CD4-positive, alpha-beta memory T cell (primary cell): ENCODE data around the gene RUBCN. TPM values are rescaled to one million over a fixed set of nuclear protein-coding genes. Genes with fewer than 3 reads are reported as not detected.

Experiments
- CTCF ChIA-PET: fragments of 350-600 bp; sonication (Branson Sonifier 250); formaldehyde crosslinking; loops from one replicate; lab custom pipeline; 2021; ENCODE audit warnings: inconsistent platforms; ENCODE audit not compliant: partially characterized antibody; lab: Charles Lee
- POLR2A ChIA-PET: fragments of 350-600 bp; sonication (Branson Sonifier 250); formaldehyde crosslinking; loops from one replicate; lab custom pipeline; 2021; ENCODE audit not compliant: partially characterized antibody; lab: Charles Lee
- DNase-seq, 5 donors: peaks; one replicate each; pipeline versions ENCODE4 v3.0.0 to v3.0.0-alpha.2; 2020 to 2022; ENCODE audit warnings: mixed read lengths in 1 of 5
- H3K27ac ChIP-seq: one replicate; pipeline ENCODE4 v1.7.0; 2013; ENCODE audit warnings: low read depth, low read length
- H3K27me3 ChIP-seq: 2 replicates; pipeline ENCODE4 v1.7.0; 2013; ENCODE audit warnings: mild to moderate bottlenecking, low read length, moderate library complexity; ENCODE audit not compliant: insufficient read depth
- H3K36me3 ChIP-seq: 2 replicates; pipeline ENCODE4 v1.7.0; 2013; ENCODE audit warnings: mild to moderate bottlenecking, low read length, moderate library complexity; ENCODE audit not compliant: insufficient read depth
- H3K4me1 ChIP-seq: 2 replicates; pipeline ENCODE4 v1.7.0; 2013; ENCODE audit warnings: mild to moderate bottlenecking, low read length, moderate library complexity; ENCODE audit not compliant: insufficient read depth
- H3K4me3 ChIP-seq, 2 donors: one replicate each; pipeline ENCODE4 v1.7.0; 2013; ENCODE audit warnings: low read length in 2 of 2, mild to moderate bottlenecking in 1 of 2
- H3K9me3 ChIP-seq, 2 donors: one replicate each; pipeline ENCODE4 v1.7.0; 2013; ENCODE audit warnings: low read length in 2 of 2, control low read depth in 1 of 2; ENCODE audit not compliant: control insufficient read depth in 1 of 2
- H3K27ac Mint-ChIP-seq, 7 donors: one replicate each; pipeline ENCODE4 v1.8.0; 2020 to 2021; ENCODE audit warnings: mixed read lengths in 7 of 7, mild to moderate bottlenecking in 6 of 7, inconsistent platforms in 3 of 7, moderate library complexity in 3 of 7
- H3K27me3 Mint-ChIP-seq, 2 donors: one replicate each; pipeline ENCODE4 v1.8.0; 2020 to 2021; ENCODE audit warnings: mixed read lengths in 2 of 2
- H3K36me3 Mint-ChIP-seq, 2 donors: one replicate each; pipeline ENCODE4 v1.8.0; 2020 to 2021; ENCODE audit warnings: mixed read lengths in 2 of 2, inconsistent platforms in 1 of 2, mild to moderate bottlenecking in 1 of 2
- H3K4me1 Mint-ChIP-seq, 4 donors: one replicate each; pipeline ENCODE4 v1.8.0; 2020 to 2021; ENCODE audit warnings: mixed read lengths in 4 of 4, mild to moderate bottlenecking in 1 of 4
- H3K4me3 Mint-ChIP-seq, 8 donors: one replicate each; pipeline ENCODE4 v1.8.0; 2020 to 2021; ENCODE audit warnings: mixed read lengths in 8 of 8, mild to moderate bottlenecking in 7 of 8, moderate library complexity in 6 of 8, inconsistent platforms in 3 of 8
- H3K9me3 Mint-ChIP-seq, 8 donors: one replicate each; pipeline ENCODE4 v1.8.0; 2020 to 2021; ENCODE audit warnings: mixed read lengths in 8 of 8, mild to moderate bottlenecking in 5 of 8, inconsistent platforms in 3 of 8, moderate library complexity in 1 of 8
- intact Hi-C: fragments of 100-400 bp; cut with micrococcal nuclease; formaldehyde crosslinking; loops from one replicate; pipeline ENCODE4 v1.15.1; 2023
- polyA plus RNA-seq, 2 donors: library from polyadenylated mRNA; unstranded; fragments of 300-500 nt; fragmentation: Illumina TruSeq; gene quantifications; one replicate each; pipeline ENCODE4 v1.2.3, GENCODE V29; 2021
- total RNA-seq, 2 experiments: library from RNA; stranded (reverse); gene quantifications; one replicate each; pipeline ENCODE4 v1.2.3, GENCODE V29; 2021

Gene RUBCN
- total and polyA plus RNA-seq, 4 experiments from 2014 or later, result 13.2 to 69.6 (median 45.2) TPM

- H3K9me3 Mint-ChIP-seq, result peaks cover 0 to 3% (median 0%) of the 10 kb centered on the region in 8 donors
- DNase-seq, result no peak
- no peaks in the 10 kb centered on the region for H3K27me3 Mint-ChIP-seq
- Histone ChIP-seq H3K4me3 (no peak overlapping the region), H3K27me3 (no peaks in the 10 kb centered on the region), H3K36me3 (peaks cover 33% of the 10 kb centered on the region), H3K4me1 (no peaks in the 10 kb centered on the region), H3K9me3 (no peaks in the 10 kb centered on the region), H3K27ac (no peak overlapping the region)
- H3K36me3 Mint-ChIP-seq, result peaks cover 34 to 45% of the 10 kb centered on the region in 2 donors
- peak overlapping the region in 2 of 7 donors; percentile 36 to 48 for H3K27ac Mint-ChIP-seq
- H3K4me1 Mint-ChIP-seq, result no peaks in the 10 kb centered on the region
- no peak overlapping the region for H3K4me3 Mint-ChIP-seq
- intact Hi-C loops, result no loop called here
- CTCF ChIA-PET, result interaction anchor here (2.0 kb wide), 1 partner anchor 84 kb away, joined by 5 read pairs; no protein-coding TSS in a partner anchor
- POLR2A ChIA-PET, result no interaction called here
Observed at GRCh38 chr3:197682713-197683112, 54.0 kb downstream of the RUBCN start.

DNA sequence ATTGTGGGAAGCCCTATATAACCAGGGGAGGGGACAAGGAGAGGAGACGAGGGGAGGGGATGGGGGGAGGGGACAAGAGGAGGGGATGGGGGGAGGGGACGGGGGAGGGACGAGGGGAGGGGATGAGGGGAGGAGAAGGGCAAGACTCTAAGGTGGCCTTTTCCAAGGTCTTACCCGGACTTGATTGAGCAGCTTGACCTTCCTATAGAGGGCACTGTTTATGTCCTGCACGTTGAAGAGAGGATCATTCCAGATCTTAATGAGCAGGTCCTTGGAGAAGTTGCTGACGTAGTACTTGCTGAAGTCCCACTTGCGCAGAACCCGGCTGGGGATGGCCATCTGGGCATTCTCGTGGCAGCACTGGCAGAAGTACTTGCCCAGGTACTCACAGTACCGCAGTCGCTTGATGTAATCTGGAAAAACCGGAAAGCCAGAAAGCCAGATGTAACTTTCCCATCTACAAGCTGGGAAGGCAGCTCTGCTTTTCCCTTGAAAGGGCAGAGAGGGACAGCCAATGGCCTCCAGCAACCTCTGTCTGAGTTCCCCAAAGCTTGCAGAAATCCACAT, 55.7 kb downstream of the RUBCN start:
- H3K4me3 ChIP-seq, result no peak overlapping the region
- Mint-ChIP-seq H3K27ac (no peak overlapping the region), H3K4me1 (no peaks in the 10 kb centered on the region), H3K9me3 (peaks cover 0 to 3% (median 0%) of the 10 kb centered on the region in 8 donors), H3K27me3 (no peaks in the 10 kb centered on the region), H3K4me3 (no peak overlapping the region), H3K36me3 (peaks cover 27 to 53% of the 10 kb centered on the region in 2 donors)
- no peak overlapping the region for H3K27ac ChIP-seq
- no peaks in the 10 kb centered on the region for H3K4me1 ChIP-seq
- H3K27me3 ChIP-seq, result no peaks in the 10 kb centered on the region
- intact Hi-C loops, result no loop called here
- no peak for DNase-seq
- no peaks in the 10 kb centered on the region for H3K9me3 ChIP-seq
- H3K36me3 ChIP-seq, result peaks cover 46% of the 10 kb centered on the region
- POLR2A ChIA-PET, result no interaction called here
- CTCF ChIA-PET, result interaction anchor here (1.5 kb wide), 1 partner anchor 9 kb away, joined by 3 read pairs; no protein-coding TSS in a partner anchor

DNA sequence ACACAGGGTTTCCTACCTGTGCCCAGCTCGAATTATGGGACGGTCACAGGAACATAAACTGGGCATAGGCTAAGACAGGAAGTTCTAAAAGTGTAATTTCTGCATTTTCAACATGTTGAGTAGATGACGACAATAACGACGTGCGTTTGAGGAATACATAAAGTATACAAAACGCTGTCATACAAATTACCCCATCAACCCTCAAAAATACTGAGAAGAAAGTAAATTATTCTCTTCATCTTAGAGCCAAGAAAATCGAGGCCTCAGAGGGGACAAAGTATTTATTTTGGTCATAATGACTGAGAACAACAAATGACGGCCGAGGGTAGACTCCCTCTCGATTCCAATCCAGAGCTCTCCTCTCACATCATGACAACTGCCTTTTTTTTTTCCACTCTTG, 60.8 kb downstream of the RUBCN start:
- H3K9me3 Mint-ChIP-seq, result no peaks in the 10 kb centered on the region
- Histone ChIP-seq H3K27ac (no peak overlapping the region), H3K27me3 (no peaks in the 10 kb centered on the region), H3K36me3 (peaks cover 34% of the 10 kb centered on the region), H3K4me3 (no peak overlapping the region), H3K9me3 (no peaks in the 10 kb centered on the region), H3K4me1 (no peaks in the 10 kb centered on the region)
- H3K4me3 Mint-ChIP-seq, result no peak overlapping the region
- no peaks in the 10 kb centered on the region for H3K27me3 Mint-ChIP-seq
- peaks cover 43 to 68% of the 10 kb centered on the region in 2 donors for H3K36me3 Mint-ChIP-seq
- peaks cover 0 to 4% (median 2%) of the 10 kb centered on the region in 4 donors for H3K4me1 Mint-ChIP-seq
- CTCF ChIA-PET, result no interaction called here
- H3K27ac Mint-ChIP-seq, result peak overlapping the region in 1 of 7 donors; percentile 68
- intact Hi-C loops, result no loop called here
- POLR2A ChIA-PET, result no interaction called here
- DNase-seq, result no peak

DNA sequence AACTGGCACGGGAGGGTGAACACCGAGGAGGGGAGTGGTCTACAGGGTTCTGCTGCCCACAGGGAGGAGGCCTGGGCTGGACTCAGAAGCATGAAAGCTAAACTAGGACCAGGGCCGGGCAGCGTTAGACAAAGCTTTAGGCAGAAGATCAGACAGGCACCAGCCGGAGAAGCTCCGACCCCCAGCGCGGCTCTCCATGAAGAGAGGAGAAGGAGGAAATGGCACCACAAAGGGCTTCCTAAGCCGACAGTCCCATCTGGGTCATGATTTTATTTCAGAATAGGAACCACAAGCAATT, 61.2 kb downstream of the RUBCN start:
- no peak overlapping the region for H3K4me3 ChIP-seq
- Mint-ChIP-seq H3K27me3 (no peaks in the 10 kb centered on the region), H3K9me3 (no peaks in the 10 kb centered on the region), H3K36me3 (peaks cover 40 to 67% of the 10 kb centered on the region in 2 donors), H3K4me3 (no peak overlapping the region), H3K4me1 (peaks cover 0 to 4% (median 2%) of the 10 kb centered on the region in 4 donors), H3K27ac (peak overlapping the region in 2 of 7 donors; percentile 24 to 60)
- H3K36me3 ChIP-seq, result peaks cover 34% of the 10 kb centered on the region
- ChIA-PET CTCF (no interaction called here), POLR2A (no interaction called here)
- no peaks in the 10 kb centered on the region for H3K4me1 ChIP-seq
- no peaks in the 10 kb centered on the region for H3K27me3 ChIP-seq
- DNase-seq, result no peak
- intact Hi-C loops, result no loop called here
- no peaks in the 10 kb centered on the region for H3K9me3 ChIP-seq
- H3K27ac ChIP-seq, result no peak overlapping the region

DNA sequence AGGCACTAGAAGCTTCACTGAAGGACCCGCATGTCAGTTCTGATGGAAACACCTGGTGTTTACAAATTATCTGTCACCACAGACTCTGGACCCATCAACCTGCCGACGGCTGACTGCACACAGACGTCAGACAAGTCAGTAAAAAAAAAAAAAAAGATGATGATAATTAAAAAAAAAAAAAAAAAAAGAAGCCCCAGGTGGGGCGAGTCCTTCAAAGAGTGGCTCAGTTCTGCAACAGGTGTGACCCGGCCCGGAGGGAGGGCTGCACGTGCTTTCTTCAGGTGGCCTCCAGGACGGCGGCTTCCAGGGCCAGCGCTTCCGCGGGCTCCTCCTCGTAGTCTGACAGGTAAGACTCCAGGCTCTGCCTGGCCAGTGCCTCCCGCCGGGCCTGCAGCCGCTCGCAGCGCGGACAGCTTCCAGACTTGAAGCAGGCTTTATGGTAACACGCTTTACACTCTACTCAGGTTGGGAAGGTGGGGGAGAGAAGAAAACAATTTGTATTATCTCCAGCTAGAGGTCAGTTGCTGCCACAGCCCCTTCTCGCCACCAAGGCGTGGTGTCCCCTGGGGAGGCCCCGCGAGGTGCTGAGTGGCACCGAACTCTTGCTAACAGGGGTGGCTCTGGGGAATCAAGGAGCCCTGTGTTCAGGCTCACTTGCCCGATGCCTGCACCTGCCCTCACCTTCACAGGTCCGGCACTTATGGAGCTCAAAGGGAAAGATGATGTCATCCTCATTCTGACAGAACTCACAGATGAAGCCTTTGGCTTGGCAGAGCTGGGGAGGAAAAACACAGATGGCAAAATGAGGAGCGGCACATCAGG, 61.8 kb downstream of the RUBCN start:
- H3K4me1 ChIP-seq, result no peaks in the 10 kb centered on the region
- ChIA-PET POLR2A (no interaction called here), CTCF (no interaction called here)
- no peaks in the 10 kb centered on the region for H3K9me3 Mint-ChIP-seq
- H3K27me3 ChIP-seq, result no peaks in the 10 kb centered on the region
- no peaks in the 10 kb centered on the region for H3K27me3 Mint-ChIP-seq
- intact Hi-C loops, result no loop called here
- no peak for DNase-seq
- no peak overlapping the region for H3K4me3 Mint-ChIP-seq
- no peaks in the 10 kb centered on the region for H3K9me3 ChIP-seq
- H3K4me1 Mint-ChIP-seq, result peaks cover 0 to 4% (median 2%) of the 10 kb centered on the region in 4 donors
- H3K27ac Mint-ChIP-seq, result peak overlapping the region in 2 of 7 donors; percentile 60 to 87
- peaks cover 38 to 65% of the 10 kb centered on the region in 2 donors for H3K36me3 Mint-ChIP-seq
- no peak overlapping the region for H3K4me3 ChIP-seq
- H3K27ac ChIP-seq, result no peak overlapping the region
- H3K36me3 ChIP-seq, result peaks cover 34% of the 10 kb centered on the region

DNA sequence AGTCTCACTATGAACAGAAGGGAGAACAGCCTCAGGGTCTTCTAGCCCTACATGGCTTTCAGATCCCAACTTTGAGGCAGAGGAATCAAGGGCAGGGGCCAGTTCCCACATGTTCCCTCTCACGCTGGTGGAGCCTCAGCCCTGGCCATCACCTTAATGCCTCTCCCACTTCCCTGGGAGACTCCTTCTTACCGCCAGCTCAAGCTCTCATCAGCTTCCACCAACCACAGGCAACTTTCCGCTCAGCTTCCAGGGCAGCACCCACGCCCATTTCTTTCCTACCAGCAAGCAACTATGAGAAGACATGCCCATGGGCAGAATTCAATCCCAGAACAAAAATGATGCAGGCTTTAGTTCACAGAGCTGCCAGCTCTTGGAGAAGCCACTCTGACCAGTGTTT, 63.5 kb downstream of the RUBCN start:
- Mint-ChIP-seq H3K27me3 (no peaks in the 10 kb centered on the region), H3K4me3 (no peak overlapping the region), H3K4me1 (peaks cover 0 to 5% (median 2%) of the 10 kb centered on the region in 4 donors), H3K27ac (peak overlapping the region in 4 of 7 donors; percentile 30 to 64 (median 53)), H3K36me3 (peaks cover 36 to 61% of the 10 kb centered on the region in 2 donors), H3K9me3 (no peaks in the 10 kb centered on the region)
- POLR2A ChIA-PET, result no interaction called here
- no peak overlapping the region for H3K27ac ChIP-seq
- no peak for DNase-seq
- no peaks in the 10 kb centered on the region for H3K27me3 ChIP-seq
- H3K9me3 ChIP-seq, result no peaks in the 10 kb centered on the region
- peaks cover 34% of the 10 kb centered on the region for H3K36me3 ChIP-seq
- no peak overlapping the region for H3K4me3 ChIP-seq
- intact Hi-C loops, result no loop called here
- H3K4me1 ChIP-seq, result no peaks in the 10 kb centered on the region
- CTCF ChIA-PET, result interaction anchor here (0.6 to 2.1 kb wide), 3 partner anchors 73 to 144 kb away, joined by 3 to 10 read pairs (median 4); no protein-coding TSS in a partner anchor

GRCh38 chr3:197670361-197670760, 66.3 kb downstream of the RUBCN start:
- Histone ChIP-seq H3K36me3 (peaks cover 14% of the 10 kb centered on the region), H3K4me1 (no peaks in the 10 kb centered on the region), H3K4me3 (no peak overlapping the region), H3K27ac (no peak overlapping the region), H3K27me3 (no peaks in the 10 kb centered on the region), H3K9me3 (no peaks in the 10 kb centered on the region)
- DNase-seq, result no peak
- intact Hi-C loops, result no loop called here
- Mint-ChIP-seq H3K4me3 (no peak overlapping the region), H3K4me1 (peaks cover 0 to 5% (median 2%) of the 10 kb centered on the region in 4 donors), H3K27ac (peak overlapping the region in 2 of 7 donors; percentile 53 to 78), H3K9me3 (no peaks in the 10 kb centered on the region), H3K36me3 (peaks cover 30 to 37% of the 10 kb centered on the region in 2 donors), H3K27me3 (no peaks in the 10 kb centered on the region)
- CTCF ChIA-PET, result interaction anchor here (1.1 to 2.0 kb wide), 4 partner anchors 23 to 74 kb away, joined by 3 to 5 read pairs (median 4); no protein-coding TSS in a partner anchor
- POLR2A ChIA-PET, result no interaction called here
